ENCODE measurements around the gene DTYMK.
"Not testable (repeated sequence)": the region's sequence is repeated elsewhere in the genome, so short reads cannot be mapped to it uniquely, and the experiment has no call there.

DTYMK gene

GRCh38 chr2:241686650-241687425 lies at the start of gene DTYMK:
TSS of gene DTYMK (minus strand) at chr2:241686815. CDS start at chr2:241686783, 32 bp downstream.
- DNase-seq = peak; percentile 97

GRCh38 chr2:241736111-241736510 lies 49.5 kb upstream of the DTYMK start:
- DNase-seq = no peak

GRCh38 chr2:241734467-241735208 lies 48.0 kb upstream of the DTYMK start, which contains the start of gene D2HGDH:
TSS of gene D2HGDH (plus strand) at chr2:241734630. CDS start at chr2:241735225, 595 bp downstream.
- DNase-seq = peak; percentile 85

GRCh38 chr2:241734208-241734466 lies 47.5 kb upstream of the DTYMK start:
- no peak for DNase-seq

GRCh38 chr2:241733391-241734207 lies 47.0 kb upstream of the DTYMK start:
- DNase-seq = no peak

- not testable (repeated sequence) for DNase-seq
These were observed 46.0 kb upstream of the DTYMK start for GRCh38 chr2:241732513-241733186.

GRCh38 chr2:241730671-241731293 lies 44.2 kb upstream of the DTYMK start:
- DNase-seq = peak; percentile 5

GRCh38 chr2:241729868-241730267 lies 43.3 kb upstream of the DTYMK start:
- DNase-seq = peak; percentile 9

- peak; percentile 9 for DNase-seq
These were observed 42.0 kb upstream of the DTYMK start for GRCh38 chr2:241728627-241729026.

- peak; percentile 6 for DNase-seq
These were observed 41.4 kb upstream of the DTYMK start for GRCh38 chr2:241728000-241728399.

GRCh38 chr2:241726459-241726858 lies 39.8 kb upstream of the DTYMK start:
- no peak for DNase-seq

GRCh38 chr2:241724975-241725870 lies 38.6 kb upstream of the DTYMK start:
- DNase-seq = no peak

- peak; percentile 74 for DNase-seq
These were observed 37.8 kb upstream of the DTYMK start for GRCh38 chr2:241724259-241724974.

- DNase-seq = no peak
These were observed 36.4 kb upstream of the DTYMK start for GRCh38 chr2:241722896-241723454.

- DNase-seq = no peak
These were observed 35.2 kb upstream of the DTYMK start for GRCh38 chr2:241721852-241722251.

- no peak for DNase-seq
These were observed 33.9 kb upstream of the DTYMK start for GRCh38 chr2:241720560-241720959.

- no peak for DNase-seq
These were observed 33.5 kb upstream of the DTYMK start for GRCh38 chr2:241720099-241720498.

- no peak for DNase-seq
These were observed 32.5 kb upstream of the DTYMK start for GRCh38 chr2:241719093-241719492.

- no peak for DNase-seq
These were observed 22.3 kb upstream of the DTYMK start for GRCh38 chr2:241708879-241709278.

GRCh38 chr2:241706537-241706936 lies 19.9 kb upstream of the DTYMK start:
- DNase-seq = no peak

Measured in 8988T (cell line).